CD4-positive, CD25-positive, alpha-beta regulatory T cell (primary cell): ENCODE results near the gene PCCA. TPM values are rescaled to one million over a fixed set of nuclear protein-coding genes. Genes with fewer than 3 reads are reported as not detected.

Experiments used
- ATAC-seq, 2 donors: fragments of 150-1000 bp; cut with Tn5 transposase; one replicate each; pipeline ENCODE4 v1.10.0; 2021; ENCODE audit warnings: low read depth in 2 of 2, moderate number of reproducible peaks in 2 of 2, moderate library complexity in 1 of 2
- DNase-seq, 3 donors: peaks; one replicate each; pipeline versions ENCODE4 v3.0.0 to v3.0.0-alpha.2; 2012 to 2022; ENCODE audit warnings: mixed read lengths in 1 of 3
- H3K27ac ChIP-seq: one replicate; pipeline ENCODE4 v1.7.0; 2013; ENCODE audit warnings: mild to moderate bottlenecking, low read length; ENCODE audit not compliant: insufficient read depth, poor library complexity, severe bottlenecking
- H3K27me3 ChIP-seq: one replicate; pipeline ENCODE4 v1.7.0; 2013; ENCODE audit warnings: low read length; ENCODE audit not compliant: control insufficient read depth, insufficient read depth
- H3K36me3 ChIP-seq: one replicate; pipeline ENCODE4 v1.7.0; 2013; ENCODE audit warnings: mild to moderate bottlenecking, low read length, moderate library complexity; ENCODE audit not compliant: control insufficient read depth, insufficient read depth
- H3K4me1 ChIP-seq: 2 replicates; pipeline ENCODE4 v1.7.0; 2013; ENCODE audit warnings: mild to moderate bottlenecking, low read length; ENCODE audit not compliant: insufficient read depth, control insufficient read depth, poor library complexity, severe bottlenecking
- H3K4me3 ChIP-seq: one replicate; pipeline ENCODE4 v1.7.0; 2013; ENCODE audit warnings: low read depth, mild to moderate bottlenecking, low read length, moderate library complexity
- H3K9me3 ChIP-seq, 2 experiments: 1 replicate in 1 of 2; 2 replicates in 1 of 2; pipeline ENCODE4 v1.7.0; 2013; ENCODE audit warnings: low read length in 2 of 2, mild to moderate bottlenecking in 1 of 2, moderate library complexity in 1 of 2; ENCODE audit not compliant: control insufficient read depth in 2 of 2
- H3K27ac Mint-ChIP-seq, 3 donors: one replicate each; pipeline ENCODE4 v1.8.0; 2020 to 2022; ENCODE audit warnings: mild to moderate bottlenecking in 3 of 3, mixed read lengths in 3 of 3, moderate library complexity in 2 of 3
- H3K27me3 Mint-ChIP-seq: one replicate; pipeline ENCODE4 v1.8.0; 2022; ENCODE audit warnings: mild to moderate bottlenecking, mixed read lengths
- H3K36me3 Mint-ChIP-seq: one replicate; pipeline ENCODE4 v1.8.0; 2020; ENCODE audit warnings: mixed read lengths
- H3K4me1 Mint-ChIP-seq, 4 donors: one replicate each; pipeline ENCODE4 v1.8.0; 2020 to 2022; ENCODE audit warnings: mixed read lengths in 4 of 4, mild to moderate bottlenecking in 1 of 4
- H3K4me3 Mint-ChIP-seq, 4 donors: one replicate each; pipeline ENCODE4 v1.8.0; 2020 to 2022; ENCODE audit warnings: mild to moderate bottlenecking in 4 of 4, mixed read lengths in 4 of 4, moderate library complexity in 3 of 4
- H3K9me3 Mint-ChIP-seq, 7 donors: one replicate each; pipeline ENCODE4 v1.8.0; 2020 to 2022; ENCODE audit warnings: mixed read lengths in 7 of 7, mild to moderate bottlenecking in 3 of 7, moderate library complexity in 2 of 7
- polyA plus RNA-seq, 4 donors: library from polyadenylated mRNA; unstranded; fragments of 300-500 nt; fragmentation: Illumina TruSeq; gene quantifications; one replicate each; pipeline ENCODE4 v1.2.3, GENCODE V29; 2021
- total RNA-seq: library from RNA; stranded (reverse); gene quantifications from one replicate; pipeline ENCODE4 v1.2.3, GENCODE V29; 2022

The PCCA gene
- total and polyA plus RNA-seq, 5 donors from 2014 or later = 8.0 to 14.8 (median 10.4) TPM

GRCh38 chr13:100438059-100438788 lies 349.3 kb downstream of the PCCA start:
- Histone ChIP-seq H3K9me3 (no peaks in the 10 kb centered on the region), H3K4me3 (no peak overlapping the region), H3K27ac (no peak overlapping the region), H3K4me1 (no peaks in the 10 kb centered on the region), H3K36me3 (no peaks in the 10 kb centered on the region), H3K27me3 (no peaks in the 10 kb centered on the region)
- ATAC-seq = no peak
- DNase-seq = no peak
- no peak overlapping the region for H3K4me3 Mint-ChIP-seq
- no peaks in the 10 kb centered on the region for H3K27me3 Mint-ChIP-seq
- no peaks in the 10 kb centered on the region for H3K9me3 Mint-ChIP-seq
- H3K27ac Mint-ChIP-seq = peak overlapping the region in 1 of 3 donors; percentile 25
- H3K36me3 Mint-ChIP-seq = peaks cover 27% of the 10 kb centered on the region
- H3K4me1 Mint-ChIP-seq = peaks cover 0 to 16% (median 8%) of the 10 kb centered on the region in 4 donors

GRCh38 chr13:100439247-100439970 lies 350.5 kb downstream of the PCCA start:
- Mint-ChIP-seq H3K4me3 (no peak overlapping the region), H3K9me3 (no peaks in the 10 kb centered on the region), H3K27me3 (no peaks in the 10 kb centered on the region), H3K4me1 (peaks cover 0 to 4% (median 0%) of the 10 kb centered on the region in 4 donors), H3K27ac (no peak overlapping the region), H3K36me3 (peaks cover 25% of the 10 kb centered on the region)
- H3K9me3 ChIP-seq = no peaks in the 10 kb centered on the region
- H3K36me3 ChIP-seq = no peaks in the 10 kb centered on the region
- DNase-seq (no peak), ATAC-seq (no peak)
- H3K27ac ChIP-seq = no peak overlapping the region
- H3K4me3 ChIP-seq = no peak overlapping the region
- H3K4me1 ChIP-seq = no peaks in the 10 kb centered on the region
- H3K27me3 ChIP-seq = no peaks in the 10 kb centered on the region

- Mint-ChIP-seq H3K27me3 (no peaks in the 10 kb centered on the region), H3K9me3 (no peaks in the 10 kb centered on the region)
- no peak overlapping the region for H3K27ac ChIP-seq
These were observed 352.0 kb downstream of the PCCA start for GRCh38 chr13:100440751-100441425.

GRCh38 chr13:100442095-100442832 lies 353.4 kb downstream of the PCCA start:
- H3K4me1 ChIP-seq = no peaks in the 10 kb centered on the region
- no peaks in the 10 kb centered on the region for H3K4me1 Mint-ChIP-seq
- no peak overlapping the region for H3K4me3 Mint-ChIP-seq
- no peak overlapping the region for H3K4me3 ChIP-seq
- peaks cover 15% of the 10 kb centered on the region for H3K36me3 Mint-ChIP-seq
- no peaks in the 10 kb centered on the region for H3K9me3 Mint-ChIP-seq
- H3K36me3 ChIP-seq = no peaks in the 10 kb centered on the region
- DNase-seq = no peak
- no peaks in the 10 kb centered on the region for H3K27me3 ChIP-seq
- ATAC-seq = no peak
- no peak overlapping the region for H3K27ac ChIP-seq
- H3K27ac Mint-ChIP-seq = peak overlapping the region in 1 of 3 donors; percentile 88
- H3K9me3 ChIP-seq = no peaks in the 10 kb centered on the region
- H3K27me3 Mint-ChIP-seq = no peaks in the 10 kb centered on the region

More at GRCh38 chr13:100440751-100441425, 352.0 kb downstream of the PCCA start:
- Mint-ChIP-seq H3K27ac (no peak overlapping the region), H3K4me1 (no peaks in the 10 kb centered on the region), H3K36me3 (peaks cover 14% of the 10 kb centered on the region), H3K4me3 (no peak overlapping the region)
- DNase-seq (no peak), ATAC-seq (no peak)
- H3K36me3 ChIP-seq = no peaks in the 10 kb centered on the region
- H3K9me3 ChIP-seq = no peaks in the 10 kb centered on the region
- H3K4me3 ChIP-seq = no peak overlapping the region
- no peaks in the 10 kb centered on the region for H3K4me1 ChIP-seq
- no peaks in the 10 kb centered on the region for H3K27me3 ChIP-seq

GRCh38 chr13:100443278-100443997 lies 354.5 kb downstream of the PCCA start:
- DNase-seq = no peak
- Histone ChIP-seq H3K9me3 (no peaks in the 10 kb centered on the region), H3K4me1 (no peaks in the 10 kb centered on the region), H3K27me3 (no peaks in the 10 kb centered on the region), H3K4me3 (no peak overlapping the region), H3K27ac (no peak overlapping the region), H3K36me3 (no peaks in the 10 kb centered on the region)
- Mint-ChIP-seq H3K4me1 (no peaks in the 10 kb centered on the region), H3K9me3 (no peaks in the 10 kb centered on the region), H3K36me3 (peaks cover 15% of the 10 kb centered on the region), H3K27ac (no peak overlapping the region), H3K4me3 (no peak overlapping the region), H3K27me3 (no peaks in the 10 kb centered on the region)
- no peak for ATAC-seq

- H3K4me1 ChIP-seq = no peaks in the 10 kb centered on the region
- H3K4me3 ChIP-seq = no peak overlapping the region
- Mint-ChIP-seq H3K27ac (no peak overlapping the region), H3K36me3 (peaks cover 14% of the 10 kb centered on the region), H3K9me3 (no peaks in the 10 kb centered on the region), H3K4me1 (no peaks in the 10 kb centered on the region), H3K27me3 (no peaks in the 10 kb centered on the region), H3K4me3 (no peak overlapping the region)
- ATAC-seq = no peak
- no peaks in the 10 kb centered on the region for H3K9me3 ChIP-seq
- no peak overlapping the region for H3K27ac ChIP-seq
- no peak for DNase-seq
- H3K27me3 ChIP-seq = no peaks in the 10 kb centered on the region
- H3K36me3 ChIP-seq = no peaks in the 10 kb centered on the region
These were observed 355.1 kb downstream of the PCCA start for GRCh38 chr13:100443998-100444328.

- H3K9me3 ChIP-seq = no peaks in the 10 kb centered on the region
- DNase-seq = no peak
- no peak overlapping the region for H3K27ac ChIP-seq
- ATAC-seq = no peak
- H3K9me3 Mint-ChIP-seq = no peaks in the 10 kb centered on the region
- no peaks in the 10 kb centered on the region for H3K27me3 ChIP-seq
- no peaks in the 10 kb centered on the region for H3K36me3 ChIP-seq
- no peaks in the 10 kb centered on the region for H3K4me1 Mint-ChIP-seq
- H3K4me3 ChIP-seq = no peak overlapping the region
- peaks cover 17% of the 10 kb centered on the region for H3K36me3 Mint-ChIP-seq
- H3K4me1 ChIP-seq = no peaks in the 10 kb centered on the region
- H3K27ac Mint-ChIP-seq = no peak overlapping the region
- no peaks in the 10 kb centered on the region for H3K27me3 Mint-ChIP-seq
- H3K4me3 Mint-ChIP-seq = no peak overlapping the region
These were observed 358.9 kb downstream of the PCCA start for GRCh38 chr13:100447831-100448230.
